Pons (tissue), 1 donor: ENCODE results near the gene KCNJ16.

Experiments
- DNase-seq: peaks from one replicate; pipeline ENCODE4 v3.0.0-alpha.2; 2016; ENCODE audit warnings: low spot score

The KCNJ16 gene

DNA sequence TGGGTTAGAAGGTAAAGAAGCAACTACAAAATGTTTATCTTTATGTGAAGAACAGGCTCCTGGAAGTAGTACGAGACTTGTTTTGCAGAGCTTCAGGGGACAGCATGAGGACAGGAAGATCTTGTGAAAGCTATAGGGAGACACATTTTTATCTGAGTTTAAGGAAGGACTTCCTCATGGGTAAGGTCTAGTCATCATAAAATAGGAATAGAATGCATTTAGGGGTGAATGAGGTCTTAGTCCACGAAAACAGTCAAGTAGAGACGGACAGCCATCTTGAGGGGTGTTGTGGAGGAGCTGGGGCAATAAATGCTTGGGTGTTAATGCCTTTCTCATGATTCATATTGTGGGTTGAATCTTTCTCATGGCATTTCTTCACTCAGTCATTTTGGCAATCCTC, 24.3 kb downstream of the KCNJ16 start:
- no peak for DNase-seq

- DNase-seq = no peak
Measured at GRCh38 chr17:70099884-70100283, 24.9 kb downstream of the KCNJ16 start.

- DNase-seq = no peak
Measured at GRCh38 chr17:70100983-70101382, 26.0 kb downstream of the KCNJ16 start.

DNA sequence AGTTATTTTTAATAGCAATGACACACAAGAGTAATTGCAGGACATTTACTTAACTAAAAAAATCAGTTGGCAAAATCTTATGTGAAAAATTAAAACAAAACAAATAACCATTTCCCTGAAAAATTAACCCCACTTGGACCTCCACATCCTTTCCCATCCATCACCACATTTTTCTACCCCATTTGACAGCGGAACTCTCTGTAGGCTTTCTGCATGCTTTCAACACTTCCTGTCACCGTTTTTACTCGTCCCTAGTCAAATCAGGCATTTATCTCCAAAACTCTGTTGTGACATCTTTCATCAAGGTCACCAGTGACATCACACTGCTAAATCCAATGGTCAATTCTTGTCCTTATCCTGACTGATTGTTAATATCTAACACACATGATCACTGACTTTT, 27.5 kb downstream of the KCNJ16 start:
- DNase-seq = no peak

DNA sequence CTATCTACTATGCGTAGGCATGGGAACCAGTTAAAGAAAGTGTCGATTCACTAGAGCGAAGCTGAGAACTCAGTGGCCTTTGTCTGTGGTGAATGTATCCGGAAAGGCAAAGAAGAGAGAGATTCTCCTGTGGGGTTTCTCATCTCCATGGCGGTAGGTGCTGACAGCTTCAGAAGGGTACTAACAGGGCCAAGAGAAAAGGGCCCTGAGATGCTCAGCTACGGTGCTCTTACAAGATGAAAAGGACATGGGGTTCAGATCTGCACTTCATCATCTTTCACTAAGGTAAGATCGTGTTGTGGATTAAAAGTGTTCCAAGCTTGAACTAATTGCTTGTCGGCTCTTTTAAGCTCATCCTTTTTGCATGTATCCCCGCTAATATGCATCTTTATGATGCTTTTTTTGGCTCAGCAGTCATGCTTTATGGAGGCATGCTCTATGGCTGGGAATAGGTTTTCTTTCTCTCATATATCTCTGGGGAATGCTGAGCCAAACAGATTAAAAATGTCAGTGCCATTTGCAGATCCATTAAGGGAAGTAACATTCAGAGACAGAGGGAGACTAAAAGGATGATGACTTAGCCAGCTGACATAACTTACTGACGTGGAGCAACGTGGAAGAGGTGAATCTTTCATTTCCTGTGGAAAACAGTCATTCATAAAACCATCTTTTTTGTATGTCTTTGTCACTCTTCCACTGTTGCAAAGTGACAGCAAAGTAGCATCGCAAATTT, 29.9 kb downstream of the KCNJ16 start:
- DNase-seq = peak; percentile 62

DNA sequence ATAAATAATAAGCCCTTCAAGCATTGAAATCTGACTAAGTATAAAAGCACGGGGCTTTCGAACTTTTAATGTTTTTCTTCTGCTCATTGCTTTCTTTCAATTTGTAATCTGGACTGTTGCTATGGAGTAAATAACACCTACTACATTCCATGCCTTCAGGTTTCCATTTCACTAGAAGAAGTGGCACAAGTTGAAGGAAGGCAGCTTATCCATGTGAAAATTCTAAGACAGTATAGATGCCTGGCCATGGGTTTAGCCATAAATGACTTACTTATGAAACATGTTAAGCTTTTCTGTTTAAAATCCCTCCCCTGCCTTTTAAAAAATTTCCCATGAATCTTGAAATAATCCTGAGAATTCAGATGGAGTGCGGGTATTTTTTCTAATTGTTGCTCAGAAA, 30.6 kb downstream of the KCNJ16 start:
- DNase-seq = no peak

GRCh38 chr17:70106551-70106950, 31.5 kb downstream of the KCNJ16 start:
- no peak for DNase-seq

GRCh38 chr17:70107441-70107840, 32.4 kb downstream of the KCNJ16 start:
- DNase-seq = no peak

GRCh38 chr17:70107904-70108565, 33.0 kb downstream of the KCNJ16 start:
- DNase-seq = no peak

DNA sequence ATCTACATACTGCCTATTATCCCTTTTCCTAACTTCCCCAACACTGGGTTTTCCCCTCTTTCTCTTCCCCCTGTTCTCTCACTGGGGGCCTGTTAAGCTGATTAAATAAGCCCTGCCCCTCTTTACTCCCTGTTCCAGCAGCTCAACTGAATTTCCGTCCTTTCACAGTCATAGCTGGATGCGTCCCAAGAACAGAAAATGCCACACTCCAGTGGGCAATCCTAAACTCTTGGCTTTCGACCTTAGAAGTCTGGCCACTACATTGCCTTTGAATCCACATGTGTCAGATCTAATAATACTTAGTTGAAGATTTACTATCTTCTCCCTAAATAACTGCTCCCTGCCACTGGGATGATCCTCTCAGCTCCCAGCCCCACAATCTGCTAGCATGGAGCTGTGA, 34.5 kb downstream of the KCNJ16 start:
- no peak for DNase-seq

- DNase-seq = no peak
Measured at GRCh38 chr17:70110443-70110880, 35.4 kb downstream of the KCNJ16 start.

DNA sequence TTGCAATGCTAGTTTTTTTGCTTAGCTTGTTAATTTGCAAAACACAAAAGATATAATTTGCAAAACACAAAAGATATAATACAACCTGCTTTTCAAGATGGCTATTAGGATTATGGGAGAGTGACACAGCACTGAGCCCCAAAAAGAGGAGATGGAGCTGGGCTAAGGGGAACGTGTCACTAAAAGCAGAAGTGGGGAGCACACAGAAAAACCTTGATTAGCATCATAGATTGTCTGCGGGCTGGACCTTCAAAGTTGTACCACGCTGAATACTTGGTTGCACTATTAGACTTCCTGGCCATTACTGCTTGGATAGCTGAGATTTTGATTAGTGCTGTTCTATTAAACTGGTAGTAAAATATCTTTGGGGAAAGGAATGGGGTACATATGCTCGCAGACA, 36.2 kb downstream of the KCNJ16 start:
- no peak for DNase-seq

GRCh38 chr17:70114405-70114804, 39.4 kb downstream of the KCNJ16 start:
- no peak for DNase-seq

DNA sequence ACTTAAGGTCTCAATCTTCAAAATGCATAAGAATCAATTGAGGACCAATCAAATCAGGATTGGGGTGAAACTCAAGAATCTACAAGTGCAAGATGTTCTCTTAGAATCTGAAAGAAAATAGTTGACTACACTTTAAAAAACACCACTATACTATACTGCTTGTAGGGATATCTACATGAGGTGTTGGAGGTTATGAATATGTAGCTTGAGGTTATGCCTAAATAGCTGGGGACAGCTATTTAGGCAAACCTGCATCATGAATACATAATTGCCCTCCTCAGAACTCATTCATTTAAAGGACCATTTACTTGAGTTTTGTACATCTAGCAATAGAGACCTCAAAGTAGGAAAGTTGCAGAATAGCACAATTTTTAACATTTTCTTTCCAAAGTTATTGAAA, 40.1 kb downstream of the KCNJ16 start:
- DNase-seq = no peak

DNA sequence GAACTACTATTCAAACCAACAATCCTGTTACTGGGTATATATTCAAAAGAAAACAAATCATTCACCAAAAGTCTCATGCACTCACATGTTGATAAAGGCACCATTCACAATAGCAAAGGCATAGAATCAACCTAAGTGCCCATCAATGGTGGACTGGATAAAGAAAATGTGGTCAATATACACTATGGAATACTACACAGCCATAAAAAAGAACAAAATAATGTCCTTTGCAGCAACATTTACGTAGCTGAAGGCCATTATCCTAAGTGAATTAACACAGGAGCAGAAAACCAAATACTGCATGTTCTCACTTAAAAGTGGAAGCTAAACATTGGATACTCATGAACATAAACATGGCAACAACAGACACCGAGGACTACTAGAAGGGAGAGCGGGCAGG, 41.9 kb downstream of the KCNJ16 start:
- no peak for DNase-seq

DNA sequence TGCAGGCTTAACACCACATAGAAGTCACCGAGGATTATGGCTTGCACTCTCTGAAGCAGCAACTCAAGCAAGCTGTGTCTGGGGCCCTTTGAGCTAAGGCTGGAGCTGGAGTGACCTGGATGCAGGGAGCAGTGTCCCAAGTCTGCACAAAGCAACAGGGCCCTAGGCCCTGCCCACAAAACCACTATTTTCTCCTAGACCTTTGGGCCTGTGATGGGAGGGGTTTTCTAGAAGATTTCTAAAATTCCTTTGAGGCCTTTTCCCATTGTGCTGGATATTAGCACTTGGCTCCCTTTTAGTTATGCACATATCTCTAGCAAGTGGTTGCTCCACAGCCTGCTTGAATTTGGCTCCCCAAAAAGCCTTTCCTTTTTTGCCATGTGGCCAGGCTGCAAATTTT, 44.5 kb downstream of the KCNJ16 start:
- no peak for DNase-seq

DNA sequence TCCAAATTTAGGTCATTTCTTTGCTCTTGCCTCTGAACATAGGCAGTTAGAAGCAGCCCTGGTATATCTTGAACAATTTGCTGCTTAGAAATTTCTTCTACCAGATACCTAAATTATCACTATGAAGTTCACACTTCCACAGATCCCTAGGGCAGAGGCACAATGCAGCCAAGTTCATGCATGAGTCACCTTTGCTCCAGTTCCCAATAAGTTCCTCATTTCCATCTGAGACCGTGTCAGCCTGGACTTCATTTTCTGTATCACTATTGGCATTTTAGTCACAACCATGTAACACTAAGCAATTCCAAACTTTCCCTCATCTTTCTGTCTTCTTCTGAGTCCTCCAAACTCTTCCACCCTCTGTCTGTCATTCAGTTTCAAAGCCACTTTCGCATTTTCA, 45.0 kb downstream of the KCNJ16 start:
- no peak for DNase-seq

- DNase-seq = peak; percentile 49
Measured at GRCh38 chr17:70120425-70120824, 45.4 kb downstream of the KCNJ16 start.

GRCh38 chr17:70121126-70121525, 46.1 kb downstream of the KCNJ16 start:
- DNase-seq = no peak

DNA sequence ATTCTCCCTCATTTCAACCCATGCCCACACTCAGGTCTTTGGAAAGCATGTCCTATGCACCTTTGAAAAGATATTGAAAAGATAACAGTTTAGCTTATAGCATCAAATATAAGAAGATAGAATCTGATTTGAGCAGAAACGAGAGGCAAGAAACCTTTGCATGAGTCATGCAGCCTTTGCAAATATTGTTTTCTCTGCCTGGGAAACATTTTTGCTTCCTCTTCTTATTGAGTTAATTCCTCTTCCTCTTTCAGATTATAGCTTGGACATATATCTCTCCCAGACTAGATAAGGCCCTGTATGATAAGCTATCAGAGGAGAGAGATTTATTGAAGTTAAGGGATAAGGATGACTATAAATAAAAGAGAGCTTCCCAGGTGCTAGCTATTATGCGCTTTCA, 48.2 kb downstream of the KCNJ16 start:
- no peak for DNase-seq

DNA sequence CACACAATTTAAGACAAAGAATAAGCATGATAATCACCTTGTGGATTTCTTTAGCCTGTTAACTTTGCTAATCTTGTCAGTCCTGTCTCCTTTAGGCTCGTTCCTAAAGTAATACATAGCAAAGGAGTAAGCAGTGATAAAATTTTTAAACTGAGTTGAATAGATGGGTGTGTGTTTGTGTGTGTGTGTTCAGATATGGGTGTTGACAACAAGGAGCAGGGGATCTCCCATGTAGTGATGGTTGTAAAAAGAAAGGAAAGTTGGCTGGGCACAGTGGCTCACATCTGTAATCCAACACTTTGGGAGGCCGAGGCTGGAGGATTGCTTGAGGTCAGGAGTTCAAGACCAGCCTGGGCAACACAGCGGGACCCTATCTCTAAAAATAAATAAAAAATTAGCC, 49.7 kb downstream of the KCNJ16 start:
- DNase-seq = no peak

- DNase-seq = no peak
Measured at GRCh38 chr17:70127221-70127873, 52.3 kb downstream of the KCNJ16 start.

GRCh38 chr17:70128727-70129238, 53.8 kb downstream of the KCNJ16 start:
- DNase-seq = no peak
